Right cardiac atrium (tissue), 5 donors: Measurements from ENCODE around the gene ASB16. TPM values are rescaled to one million over a fixed set of nuclear protein-coding genes. Genes with fewer than 3 reads are reported as not detected.
"Not testable (repeated sequence)": the region's sequence is repeated elsewhere in the genome, so short reads cannot be mapped to it uniquely, and the experiment has no call there.

Experiments
- ATAC-seq, 2 donors: fragments of 200-7000 bp; cut with Tn5 transposase; one replicate each; pipeline versions ENCODE4 v1.8.0 to v1.9.1; 2020; ENCODE audit warnings: moderate library complexity in 2 of 2, mild to moderate bottlenecking in 1 of 2
- DNase-seq, 3 donors: peaks; one replicate each; pipeline ENCODE4 v3.0.0-alpha.2; 2020
- H3K27ac ChIP-seq: one replicate; pipeline ENCODE4 v1.5.1; 2013; ENCODE audit warnings: mild to moderate bottlenecking, low read length, control low read depth, moderate library complexity
- H3K27me3 ChIP-seq: one replicate; pipeline ENCODE4 v1.6.1; 2013; ENCODE audit not compliant: control insufficient read depth, insufficient read depth
- H3K4me1 ChIP-seq: one replicate; pipeline ENCODE4 v1.6.1; 2013; ENCODE audit warnings: low read length; ENCODE audit not compliant: control insufficient read depth, insufficient read depth
- H3K4me3 ChIP-seq: one replicate; pipeline ENCODE4 v1.5.1; 2013; ENCODE audit warnings: low read length, control low read depth
- H3K9me3 ChIP-seq: one replicate; pipeline ENCODE4 v1.6.1; 2013; ENCODE audit warnings: low read length; ENCODE audit not compliant: control insufficient read depth
- WGBS: extraction: QIAGEN DNeasy Blood & Tissue Kit; methylation state at CpG from one replicate; pipeline ENCODE4 v1.1.7; 2013; 5-methylcytosine and 5-hydroxymethylcytosine counted together
- intact Hi-C, 4 donors: fragments of 100-400 bp; cut with DNase I; formaldehyde crosslinking; loops; one replicate each; pipeline versions ENCODE4 v1.11.0 to v1.14.0; 2022 to 2023
- polyA plus RNA-seq: library from polyadenylated mRNA; stranded (reverse); fragments of 200-250 nt; gene quantifications from one replicate; pipeline ENCODE4 v1.2.3, GENCODE V29; 2013
- total RNA-seq, 4 donors: library from RNA; stranded (reverse); fragmentation: NEBNext Ultra II Directional; extraction: Animal tissue kit (Norgen Biotek cat#: 25700); gene quantifications; one replicate each; pipeline ENCODE4 v1.2.1, GENCODE V29; 2021
- donor health status: healthy with polysubstance abuse.
- donor health status: DM: no; HTN: yes; CAD: no.
- donor health status: DM: no; HTN: no; CAD: no.
- donor health status: DM: no; HTN: yes; CAD: no; lungs with severe emphysema.
- donor health status: DM: yes; HTN: yes; CAD: no.

Gene ASB16
- total and polyA plus RNA-seq, 5 donors = 5.3 to 11.3 (median 9.0) TPM

- intact Hi-C loops, H3K27ac ChIP-seq: not testable (repeated sequence)
- 94% methylated on average over 12 of the region's 12 CpGs for WGBS
Observed at GRCh38 chr17:44131372-44131771, 39.1 kb upstream of the ASB16 start.

GRCh38 chr17:44132275-44132821 lies 38.2 kb upstream of the ASB16 start:
- ATAC-seq = no peak

More at GRCh38 chr17:44131372-44131771, 39.1 kb upstream of the ASB16 start:
- not testable (repeated sequence) for ATAC-seq, H3K4me1 ChIP-seq, H3K9me3 ChIP-seq, DNase-seq, H3K4me3 ChIP-seq, H3K27me3 ChIP-seq

GRCh38 chr17:44133918-44134476 lies 36.5 kb upstream of the ASB16 start:
- 71% methylated on average over 4 of the region's 4 CpGs for WGBS
- H3K4me1 ChIP-seq = no peaks in the 10 kb centered on the region
- DNase-seq (no peak), ATAC-seq (no peak)
- H3K9me3 ChIP-seq = no peaks in the 10 kb centered on the region
- intact Hi-C loops = no loop called here
- H3K4me3 ChIP-seq = no peak overlapping the region
- H3K27ac ChIP-seq = no peak overlapping the region
- no peaks in the 10 kb centered on the region for H3K27me3 ChIP-seq

More at GRCh38 chr17:44132275-44132821, 38.2 kb upstream of the ASB16 start:
- H3K27ac ChIP-seq = no peak overlapping the region
- no peak for DNase-seq
- H3K27me3 ChIP-seq = no peaks in the 10 kb centered on the region
- H3K9me3 ChIP-seq = no peaks in the 10 kb centered on the region
- no peak overlapping the region for H3K4me3 ChIP-seq
- intact Hi-C loops = no loop called here
- H3K4me1 ChIP-seq = no peaks in the 10 kb centered on the region

GRCh38 chr17:44134752-44135568 lies 35.5 kb upstream of the ASB16 start:
- ATAC-seq (no peak), DNase-seq (no peak)
- WGBS = 94% methylated on average over 9 of the region's 9 CpGs
- Histone ChIP-seq H3K9me3 (no peaks in the 10 kb centered on the region), H3K27me3 (no peaks in the 10 kb centered on the region), H3K27ac (no peak overlapping the region), H3K4me1 (no peaks in the 10 kb centered on the region), H3K4me3 (no peak overlapping the region)
- intact Hi-C loops = no loop called here

GRCh38 chr17:44137891-44138709 lies 32.4 kb upstream of the ASB16 start:
- Histone ChIP-seq H3K27ac (no peak overlapping the region), H3K9me3 (no peaks in the 10 kb centered on the region), H3K4me3 (no peak overlapping the region), H3K27me3 (no peaks in the 10 kb centered on the region), H3K4me1 (no peaks in the 10 kb centered on the region)
- intact Hi-C loops = no loop called here
- DNase-seq (peak; percentile 83 to 92 (median 90)), ATAC-seq (peak; percentile 82 to 93)
- WGBS = 7% methylated on average over 20 of the region's 20 CpGs

- H3K27me3 ChIP-seq, DNase-seq, H3K9me3 ChIP-seq, intact Hi-C loops, H3K4me3 ChIP-seq, H3K27ac ChIP-seq, ATAC-seq, H3K4me1 ChIP-seq: not testable (repeated sequence)
- WGBS = 88% methylated on average over 8 of the region's 8 CpGs
Observed at GRCh38 chr17:44143921-44144320, 26.6 kb upstream of the ASB16 start.

- no peak for ATAC-seq
- 80% methylated on average over 7 of the region's 7 CpGs for WGBS
- H3K9me3 ChIP-seq = no peaks in the 10 kb centered on the region
- intact Hi-C loops = no loop called here
- H3K27ac ChIP-seq = peak overlapping the region; percentile 30
- H3K4me3 ChIP-seq = no peak overlapping the region
- DNase-seq = peak in 1 of 3 donors; percentile 61
- no peaks in the 10 kb centered on the region for H3K27me3 ChIP-seq
- H3K4me1 ChIP-seq = peaks cover 5% of the 10 kb centered on the region
Observed at GRCh38 chr17:44144966-44145739, 25.4 kb upstream of the ASB16 start.

- peak overlapping the region; percentile 91 for H3K27ac ChIP-seq
- H3K9me3 ChIP-seq = no peaks in the 10 kb centered on the region
- peak in 1 of 3 donors; percentile 2 for DNase-seq
- H3K27me3 ChIP-seq = no peaks in the 10 kb centered on the region
- 22% methylated on average over 2 of the region's 2 CpGs for WGBS
- H3K4me3 ChIP-seq = no peak overlapping the region
- ATAC-seq = peak; percentile 53 to 58
- intact Hi-C loops = no loop called here
- peaks cover 5% of the 10 kb centered on the region for H3K4me1 ChIP-seq
Observed at GRCh38 chr17:44146375-44147346, 23.8 kb upstream of the ASB16 start.

GRCh38 chr17:44147812-44148211 lies 22.7 kb upstream of the ASB16 start:
- DNase-seq (no peak), ATAC-seq (peak; percentile 52 to 65)
- Histone ChIP-seq H3K4me1 (peaks cover 5% of the 10 kb centered on the region), H3K27me3 (no peaks in the 10 kb centered on the region), H3K4me3 (no peak overlapping the region), H3K9me3 (no peaks in the 10 kb centered on the region), H3K27ac (peak overlapping the region; percentile 33)
- WGBS = 75% methylated on average over 4 of the region's 4 CpGs
- intact Hi-C loops = no loop called here
